HepG2 (cell line): Measurements from ENCODE around the gene LRRC45. TPM values are rescaled to one million over a fixed set of nuclear protein-coding genes. Genes with fewer than 3 reads are reported as not detected.
A peak's percentile ranks its signal among the peaks of the same experiment; 100 is the strongest.

Experiments used
- HMGA1 ChIP-seq: sonication (generic); formaldehyde crosslinking; conservative IDR thresholded peaks from 2 replicates; pipeline ENCODE4 v1.4.0; 2020; ENCODE audit warnings: missing genetic modification reagents
- LRRFIP1 ChIP-seq: sonication (generic); formaldehyde crosslinking; conservative IDR thresholded peaks from 2 replicates; pipeline ENCODE4 v1.4.0; 2020; ENCODE audit warnings: missing genetic modification reagents
- MAFG ChIP-seq: sonication (generic); formaldehyde crosslinking; IDR thresholded peaks from 2 replicates; pipeline ENCODE4 v1.5.1; 2020; ENCODE audit warnings: mild to moderate bottlenecking, missing genetic modification reagents
- MIER3 ChIP-seq: IDR thresholded peaks from 2 replicates; pipeline ENCODE4 v1.6.1; 2016; ENCODE audit warnings: missing compliant biosample characterization, borderline replicate concordance
- MXD3 ChIP-seq: IDR thresholded peaks from 2 replicates; pipeline ENCODE4 v1.6.1; 2016; ENCODE audit warnings: mild to moderate bottlenecking, missing biosample characterization, missing genetic modification reagents
- PCBP1 ChIP-seq: fragments of 200-400 bp; formaldehyde crosslinking; IDR thresholded peaks from 2 replicates; pipeline ENCODE4 v1.6.1; 2017; ENCODE audit warnings: mild to moderate bottlenecking, low read depth, low read length, borderline replicate concordance
- POLR2A ChIP-seq, 2 experiments: IDR thresholded peaks; 2 replicates each; pipeline ENCODE4 v1.6.1; 2011; ENCODE audit warnings: low read depth in 2 of 2, low read length in 2 of 2, mild to moderate bottlenecking in 1 of 2, moderate library complexity in 1 of 2; ENCODE audit not compliant: insufficient read depth in 1 of 2
- RFXANK ChIP-seq: IDR thresholded peaks from 2 replicates; pipeline ENCODE4 v1.6.1; 2016
- SKIL ChIP-seq: sonication (generic); formaldehyde crosslinking; IDR thresholded peaks from 2 replicates; pipeline ENCODE4 v1.8.0; 2022; ENCODE audit warnings: missing genetic modification reagents, mild to moderate bottlenecking, moderate library complexity, borderline replicate concordance
- ZNF362 ChIP-seq: sonication (generic); formaldehyde crosslinking; IDR thresholded peaks from 2 replicates; pipeline ENCODE4 v1.4.0; 2020; ENCODE audit warnings: missing genetic modification reagents, mild to moderate bottlenecking, borderline replicate concordance
- ZNF451 ChIP-seq: sonication (generic); formaldehyde crosslinking; IDR thresholded peaks from 2 replicates; pipeline ENCODE4 v1.5.0; 2020; ENCODE audit warnings: mild to moderate bottlenecking, missing genetic modification reagents
- ZNF503 ChIP-seq: sonication (generic); formaldehyde crosslinking; IDR thresholded peaks from 2 replicates; pipeline ENCODE4 v1.4.0; 2020; ENCODE audit warnings: missing genetic modification reagents
- ZNF574 ChIP-seq: sonication (generic); formaldehyde crosslinking; IDR thresholded peaks from 2 replicates; pipeline ENCODE4 v1.4.0; 2020; ENCODE audit warnings: missing genetic modification reagents
- ZNF704 ChIP-seq: sonication (generic); formaldehyde crosslinking; IDR thresholded peaks from 2 replicates; pipeline ENCODE4 v1.8.1; 2023; ENCODE audit warnings: mild to moderate bottlenecking, inconsistent platforms, moderate library complexity, missing genetic modification reagents, borderline replicate concordance
- ZNF839 ChIP-seq: sonication (generic); formaldehyde crosslinking; IDR thresholded peaks from 2 replicates; pipeline ENCODE4 v1.4.0; 2020; ENCODE audit warnings: missing genetic modification reagents, mild to moderate bottlenecking, borderline replicate concordance
- polyA plus RNA-seq, 8 experiments: library from polyadenylated mRNA; depleted of rRNA in 3 of 8; stranded (reverse) in 7 of 8; unstranded in 1 of 8; fragments of >200 nt; fragmentation: Illumina TruSeq in 4 of 8; extraction: Trizol in 4 of 8; gene quantifications; 2 replicates each; pipeline versions ENCODE4 v1.2.1 to v1.2.3, GENCODE V29; 2011 to 2016; ENCODE audit warnings: low read depth in 4 of 8, missing spikeins in 1 of 8, mixed read lengths in 1 of 8; ENCODE audit not compliant: insufficient read depth in 1 of 8
- total RNA-seq, 5 experiments: library from RNA; depleted of rRNA; stranded (reverse); fragments of >200 nt; fragmentation: Illumina TruSeq; extraction: Trizol; gene quantifications; 2 replicates each; pipeline ENCODE4 v1.2.3, GENCODE V29; 2016; ENCODE audit warnings: low read depth in 1 of 5

LRRC45 gene
- total and polyA plus RNA-seq, 2 of the 13 experiments (the other 11 are each of a cell fraction or from before 2014, with no cell fraction given): 11.6 to 48.1 TPM

GRCh38 chr17:82056729-82057621 is 33.9 kb downstream of the LRRC45 start (continued):
- TF ChIP-seq SKIL (CRISPR knock-in tag): no peak; the same call in 1 of the 2 replicates
- 0 out of 2 replicates have a peak, but pooled peaks have one; percentile 8 for TF ChIP-seq ZNF503 (CRISPR knock-in tag)
- peak; percentile 61; the same call in 1 of the 2 replicates for TF ChIP-seq ZNF574 (CRISPR knock-in tag)
- TF ChIP-seq ZNF451 (CRISPR knock-in tag): no peak; the same call in none of the 2 replicates
- no peak for TF ChIP-seq LRRFIP1 (CRISPR knock-in tag)
- TF ChIP-seq ZNF839: no peak
- TF ChIP-seq ZNF362 (CRISPR knock-in tag): peak; percentile 42; the same call in 1 of the 2 replicates
- TF ChIP-seq PCBP1: 0 out of 2 replicates have a peak, but pooled peaks have one; percentile 33
- no peak for TF ChIP-seq MIER3 (CRISPR knock-in tag)
- TF ChIP-seq MAFG: 0 out of 2 replicates have a peak, but pooled peaks have one; percentile 54
- no peak for TF ChIP-seq ZNF704 (CRISPR knock-in tag)
- no peak for TF ChIP-seq RFXANK (CRISPR knock-in tag)
- TF ChIP-seq HMGA1 (CRISPR knock-in tag): no peak
- no peak for TF ChIP-seq POLR2A (IDR thresholded peaks at IDR 0.05; ENCODE audit: insufficient read depth in 1 of 2, low read depth in 2 of 2, low read length in 2 of 2)
- TF ChIP-seq MXD3: no peak
